K562 (cell line): ENCODE measurements around the gene TOR1AIP1. TPM values are rescaled to one million over a fixed set of nuclear protein-coding genes. Genes with fewer than 3 reads are reported as not detected.

Source experiments
- ATAC-seq: fragments of 200-7000 bp; cut with Tn5 transposase; 3 replicates; pipeline ENCODE4 v1.9.1; 2020; ENCODE audit warnings: moderate library complexity
- BruUV-seq: library from RNA; stranded (reverse); fragments of 400-500 nt; replicated peaks from 2 replicates; lab custom pipeline; 2021; lab: Mats Ljungman, UMichigan
- CTCF ChIA-PET: fragments of 300-600 bp; formaldehyde crosslinking; extraction: SDS; loops from one replicate; lab custom pipeline; 2021; ENCODE audit warnings: low intra/inter-chr PET ratio; lab: Yijun Ruan, JAX
- POLR2A ChIA-PET: fragments of 300-600, 350-650 bp; sonication (Branson Sonifier 250); formaldehyde crosslinking; extraction: SDS; loops from one replicate; lab custom pipeline; 2021; ENCODE audit warnings: antibody characterized with exemption, inconsistent platforms; lab: Yijun Ruan, JAX
- DNase-seq, 4 experiments: peaks; one replicate each; pipeline versions ENCODE4 v3.0.0 to v3.0.0-alpha.2; 2011 to 2018; ENCODE audit warnings: low spot score in 3 of 4, mixed read lengths in 3 of 4; ENCODE audit errors: extremely low read depth in 1 of 4
- FAIRE-seq: peaks from 2 replicates; lab custom pipeline; 2011; peaks lifted over from hg19 to GRCh38; lab: Jason Lieb, UNC
- H2AFZ ChIP-seq: 2 replicates; pipeline ENCODE4 v1.6.0; 2011; ENCODE audit warnings: low read depth, low read length, control low read depth, inconsistent platforms
- H3K27ac ChIP-seq: fragments of 200-600 bp; 3 replicates; pipeline ENCODE4 v1.8.0; 2011; ENCODE audit warnings: low read depth, mild to moderate bottlenecking, control low read depth, inconsistent platforms, low read length, moderate library complexity, mixed read lengths; ENCODE audit errors: extremely low read depth
- H3K27me3 ChIP-seq, 2 experiments: fragments of 300-600 bp in 1 of 2; 2 replicates in 1 of 2; 3 replicates in 1 of 2; pipeline versions ENCODE4 v1.6.0 to v1.8.0; 2011; ENCODE audit warnings: inconsistent platforms in 2 of 2, low read length in 2 of 2, mild to moderate bottlenecking in 1 of 2, mixed read lengths in 1 of 2, moderate library complexity in 1 of 2; ENCODE audit not compliant: control insufficient read depth in 2 of 2, insufficient read depth in 2 of 2
- H3K36me3 ChIP-seq: fragments of 300-600 bp; 3 replicates; pipeline ENCODE4 v1.8.0; 2011; ENCODE audit warnings: mild to moderate bottlenecking, low read length, inconsistent platforms; ENCODE audit not compliant: control insufficient read depth, insufficient read depth
- H3K4me1 ChIP-seq, 2 experiments: fragments of 200-600 bp in 1 of 2; replicated peaks in 1 of 2; 2 replicates in 1 of 2; 3 replicates in 1 of 2; pipeline versions ENCODE4 v1.5.1 to v1.8.0; 2011; ENCODE audit warnings: inconsistent platforms in 2 of 2, low read length in 2 of 2, mild to moderate bottlenecking in 1 of 2, mixed read lengths in 1 of 2, moderate library complexity in 1 of 2; ENCODE audit not compliant: control insufficient read depth in 2 of 2, insufficient read depth in 2 of 2
- H3K4me2 ChIP-seq: 2 replicates; pipeline ENCODE4 v1.6.1; 2011; ENCODE audit warnings: low read length, control low read depth, inconsistent platforms, mixed read lengths; ENCODE audit not compliant: insufficient read depth
- H3K4me3 ChIP-seq: fragments of 200-600 bp; sonication (generic), shearing (Covaris generic); 2 replicates; pipeline ENCODE4 v1.5.1; 2016; ENCODE audit warnings: control low read depth, inconsistent platforms
- H3K79me2 ChIP-seq: fragments of 200-600 bp; 3 replicates; pipeline ENCODE4 v1.8.0; 2011; ENCODE audit warnings: low read length, inconsistent platforms; ENCODE audit not compliant: control insufficient read depth, insufficient read depth
- H3K9ac ChIP-seq, 2 experiments: 2 replicates each; pipeline versions ENCODE4 v1.6.0 to v1.6.1; 2011; ENCODE audit warnings: low read depth in 2 of 2, low read length in 2 of 2, control low read depth in 1 of 2, inconsistent platforms in 1 of 2, mild to moderate bottlenecking in 1 of 2, mixed read lengths in 1 of 2; ENCODE audit not compliant: insufficient read depth in 1 of 2
- H3K9me1 ChIP-seq: one replicate; pipeline ENCODE4 v1.6.0; 2011; ENCODE audit warnings: inconsistent platforms, mild to moderate bottlenecking, low read length, moderate library complexity; ENCODE audit not compliant: control insufficient read depth, insufficient read depth
- H3K9me3 ChIP-seq: replicated peaks from 2 replicates; pipeline ENCODE4 v1.5.1; 2011; ENCODE audit warnings: low read depth, low read length, inconsistent platforms; ENCODE audit not compliant: control insufficient read depth, insufficient read depth
- H4K20me1 ChIP-seq: replicated peaks from 2 replicates; pipeline ENCODE4 v1.6.1; 2011; ENCODE audit warnings: low read length, inconsistent platforms, mixed read lengths; ENCODE audit not compliant: control insufficient read depth, insufficient read depth
- BMI1 ChIP-seq: fragments of 150-350 bp; IDR thresholded peaks from 2 replicates; pipeline ENCODE4 v1.6.1; 2014; ENCODE audit warnings: low read length
- CREB1 ChIP-seq, 2 experiments: sonication (generic) in 1 of 2; formaldehyde crosslinking in 1 of 2; IDR thresholded peaks; 2 replicates each; pipeline versions ENCODE4 v1.6.1 to v1.8.0; 2012 to 2022; ENCODE audit warnings: inconsistent platforms in 1 of 2, mild to moderate bottlenecking in 1 of 2, missing genetic modification reagents in 1 of 2, moderate library complexity in 1 of 2
- JUNB ChIP-seq: fragments of 450-650 bp; formaldehyde crosslinking; conservative IDR thresholded peaks from 2 replicates; pipeline ENCODE4 v1.4.0; 2020; ENCODE audit warnings: mild to moderate bottlenecking
- MBD2 ChIP-seq: sonication (generic); IDR thresholded peaks from 2 replicates; pipeline ENCODE4 v1.6.1; 2016; ENCODE audit warnings: low read depth, borderline replicate concordance
- NCOA6 ChIP-seq: fragments of 450-650 bp; IDR thresholded peaks from 2 replicates; pipeline ENCODE4 v1.6.1; 2017; ENCODE audit warnings: mild to moderate bottlenecking
- NR1H2 ChIP-seq: sonication (generic); formaldehyde crosslinking; IDR thresholded peaks from 2 replicates; pipeline ENCODE4 v1.4.0; 2020; ENCODE audit warnings: mild to moderate bottlenecking, missing genetic modification reagents
- POLR2A ChIP-seq: fragments of 450-650 bp; conservative IDR thresholded peaks from 2 replicates; pipeline ENCODE4 v1.6.1; 2016
- PTBP1 ChIP-seq: fragments of 200-400 bp; formaldehyde crosslinking; IDR thresholded peaks from 2 replicates; pipeline ENCODE4 v1.6.1; 2017; ENCODE audit warnings: low read depth, low read length
- SRF ChIP-seq, 2 experiments: fragments of 250-450, 450-650 bp in 1 of 2; sonication (Bioruptor Pico) in 1 of 2; sonication (generic) in 1 of 2; formaldehyde crosslinking; IDR thresholded peaks; 2 replicates each; pipeline versions ENCODE4 v1.5.0 to v1.5.1; 2020 to 2022; ENCODE audit warnings: mild to moderate bottlenecking in 1 of 2, missing genetic modification reagents in 1 of 2
- TCF7L2 ChIP-seq: fragments of 150-350 bp; IDR thresholded peaks from 2 replicates; pipeline ENCODE4 v1.6.1; 2016; ENCODE audit warnings: low read depth, mild to moderate bottlenecking, low read length, moderate library complexity
- ZNF143 ChIP-seq: sonication (generic); formaldehyde crosslinking; IDR thresholded peaks from 2 replicates; pipeline ENCODE4 v1.9.0; 2022; ENCODE audit warnings: mild to moderate bottlenecking, missing genetic modification reagents
- ZNF347 ChIP-seq: fragments of 450-650 bp; formaldehyde crosslinking; IDR thresholded peaks from 2 replicates; pipeline ENCODE4 v1.4.0; 2020; ENCODE audit warnings: low read depth, mild to moderate bottlenecking, moderate library complexity
- WGBS: fragments of 100-300 bp; shearing (Covaris generic); methylation state at CpG from one replicate; pipeline ENCODE4 v1.1.6; 2016; ENCODE audit warnings: low coverage, mixed read lengths; ENCODE audit not compliant: insufficient coverage; ENCODE audit errors: missing lambda C conversion rate; 5-methylcytosine and 5-hydroxymethylcytosine counted together
- in situ Hi-C: fragments of 300-500 bp; cut with MboI; formaldehyde crosslinking; loops from 4 replicates; pipeline ENCODE4 v1.15.0; 2018; ENCODE audit warnings: inconsistent platforms, mixed read lengths
- intact Hi-C: fragments of 100-400 bp; cut with micrococcal nuclease; formaldehyde crosslinking; loops from 2 replicates; pipeline ENCODE4 v1.14.2; 2022
- polyA plus RNA-seq, 8 experiments: library from polyadenylated mRNA; depleted of rRNA in 4 of 8; stranded (reverse) in 5 of 8; unstranded in 3 of 8; fragments of >200 nt; fragmentation: Nextera tagmentation in 2 of 8; fragmentation: Illumina TruSeq in 1 of 8; extraction: Ambion mirVana in 2 of 8; extraction: Trizol in 1 of 8; gene quantifications; 2 replicates each; pipeline versions ENCODE4 v1.2.1 to v1.2.3, GENCODE V29; 2011 to 2014; ENCODE audit warnings: inconsistent platforms in 1 of 8, missing spikeins in 1 of 8
- total RNA-seq, 7 experiments: library from RNA; depleted of rRNA in 6 of 7; stranded (reverse); fragments of >200 nt in 6 of 7; fragmentation: Illumina TruSeq in 2 of 7; extraction: Trizol in 2 of 7; gene quantifications; 2 replicates each; pipeline versions ENCODE4 v1.2.1 to v1.2.3, GENCODE V29; 2011 to 2021; ENCODE audit warnings: low replicate concordance in 1 of 7
- TF ChIP-seq, protein P1 (sequence below): fragments of 450-650 bp; IDR thresholded peaks from 2 replicates; pipeline ENCODE4 v1.6.1; 2018; ENCODE audit warnings: mild to moderate bottlenecking, low read depth; ENCODE audit not compliant: partially characterized antibody
- TF ChIP-seq, protein P2 (sequence below): fragments of 450-650 bp; formaldehyde crosslinking; IDR thresholded peaks from 2 replicates; pipeline ENCODE4 v1.4.0; 2022; ENCODE audit warnings: mild to moderate bottlenecking, moderate library complexity

TOR1AIP1 gene
- total and polyA plus RNA-seq, 9 of the 15 experiments (the other 6 are each of a cell fraction or from before 2014, with no cell fraction given): 18.1 to 46.9 (median 35.5) TPM

DNA sequence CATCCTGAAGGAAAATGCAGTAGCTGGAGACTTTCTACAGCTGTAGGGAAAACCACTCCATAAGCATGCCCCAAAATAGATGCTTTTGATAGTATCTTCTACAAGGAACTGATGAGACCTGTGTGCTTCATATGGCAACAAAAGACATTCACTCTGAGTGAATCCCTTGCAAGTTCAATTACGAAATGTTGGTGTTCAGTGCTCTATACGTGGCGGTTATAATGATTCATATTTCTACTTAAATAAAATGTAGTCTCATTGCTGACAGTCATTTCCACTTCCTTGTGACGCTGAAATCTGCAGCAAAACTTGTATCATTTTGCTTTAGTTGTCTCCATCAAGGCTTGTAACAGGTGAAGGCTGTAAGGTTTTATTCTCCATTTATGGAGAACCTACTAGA is 25.1 kb upstream of the TOR1AIP1 start:
- no peak overlapping the region for H3K27ac ChIP-seq
- ChIA-PET CTCF (no interaction called here), POLR2A (interaction anchor here (0.6 kb wide), 1 partner anchor 986 kb away, joined by 3 read pairs; no protein-coding TSS in a partner anchor)
- no peak overlapping the region for H2AFZ ChIP-seq
- 97% methylated on average over 4 of the region's 4 CpGs for WGBS
- in situ Hi-C loops: no loop called here
- TF ChIP-seq CREB1 (IDR thresholded peaks at IDR 0.05): no peak
- TF ChIP-seq CREB1 (CRISPR knock-in tag; IDR thresholded peaks at IDR 0.05): no peak
- TF ChIP-seq MBD2: no peak
- no peak for TF ChIP-seq JUNB (CRISPR knock-in tag)
- TF ChIP-seq ZNF347 (CRISPR knock-in tag): no peak
- TF ChIP-seq BMI1: no peak
- TF ChIP-seq NCOA6: no peak
- no peak for TF ChIP-seq POLR2A
- TF ChIP-seq ZNF143 (CRISPR knock-in tag): no peak
- TF ChIP-seq NR1H2 (CRISPR knock-in tag): no peak
- TF ChIP-seq SRF (CRISPR knock-in tag; IDR thresholded peaks at IDR 0.05): no peak
- no peak for TF ChIP-seq PTBP1
- TF ChIP-seq, protein P1, sequence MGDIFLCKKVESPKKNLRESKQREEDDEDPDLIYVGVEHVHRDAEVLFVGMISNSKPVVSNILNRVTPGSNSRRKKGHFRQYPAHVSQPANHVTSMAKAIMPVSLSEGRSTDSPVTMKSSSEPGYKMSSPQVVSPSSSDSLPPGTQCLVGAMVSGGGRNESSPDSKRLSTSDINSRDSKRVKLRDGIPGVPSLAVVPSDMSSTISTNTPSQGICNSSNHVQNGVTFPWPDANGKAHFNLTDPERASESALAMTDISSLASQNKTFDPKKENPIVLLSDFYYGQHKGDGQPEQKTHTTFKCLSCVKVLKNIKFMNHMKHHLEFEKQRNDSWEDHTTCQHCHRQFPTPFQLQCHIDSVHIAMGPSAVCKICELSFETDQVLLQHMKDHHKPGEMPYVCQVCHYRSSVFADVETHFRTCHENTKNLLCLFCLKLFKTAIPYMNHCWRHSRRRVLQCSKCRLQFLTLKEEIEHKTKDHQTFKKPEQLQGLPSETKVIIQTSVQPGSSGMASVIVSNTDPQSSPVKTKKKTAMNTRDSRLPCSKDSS: no peak
- TF ChIP-seq, protein P2, sequence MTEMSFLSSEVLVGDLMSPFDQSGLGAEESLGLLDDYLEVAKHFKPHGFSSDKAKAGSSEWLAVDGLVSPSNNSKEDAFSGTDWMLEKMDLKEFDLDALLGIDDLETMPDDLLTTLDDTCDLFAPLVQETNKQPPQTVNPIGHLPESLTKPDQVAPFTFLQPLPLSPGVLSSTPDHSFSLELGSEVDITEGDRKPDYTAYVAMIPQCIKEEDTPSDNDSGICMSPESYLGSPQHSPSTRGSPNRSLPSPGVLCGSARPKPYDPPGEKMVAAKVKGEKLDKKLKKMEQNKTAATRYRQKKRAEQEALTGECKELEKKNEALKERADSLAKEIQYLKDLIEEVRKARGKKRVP: no peak
- TF ChIP-seq TCF7L2: no peak
- no peaks in the 10 kb centered on the region for H3K4me1 ChIP-seq
- ATAC-seq (no peak), DNase-seq (no peak), FAIRE-seq (no peak)
- no peaks in the 10 kb centered on the region for H4K20me1 ChIP-seq
- H3K79me2 ChIP-seq: no peaks in the 10 kb centered on the region
- no peaks in the 10 kb centered on the region for H3K9me1 ChIP-seq
- intact Hi-C loops: no loop called here
- H3K9ac ChIP-seq: no peak overlapping the region
- no peak overlapping the region for H3K4me2 ChIP-seq
- H3K9me3 ChIP-seq: no peaks in the 10 kb centered on the region
- peaks cover 42% of the 10 kb centered on the region for H3K36me3 ChIP-seq
- BruUV-seq: no TSS peak
- H3K4me3 ChIP-seq: no peak overlapping the region
- no peaks in the 10 kb centered on the region for H3K27me3 ChIP-seq
